Trophoblast cell (in vitro differentiated cells and primary cell): Measurements from ENCODE around the gene TPSAB1.
"Not testable (repeated sequence)": the region's sequence is repeated elsewhere in the genome, so short reads cannot be mapped to it uniquely, and the experiment has no call there.

Experiments
- DNase-seq, 2 donors: peaks; one replicate each; pipeline ENCODE4 v3.0.0-alpha.2; 2016
- H2AFZ ChIP-seq: 2 replicates; pipeline ENCODE4 v1.6.1; 2013; ENCODE audit warnings: low read length, moderate library complexity, mild to moderate bottlenecking; ENCODE audit not compliant: insufficient read depth, poor library complexity
- H2AK5ac ChIP-seq: 2 replicates; pipeline ENCODE4 v1.6.1; 2013; ENCODE audit warnings: mild to moderate bottlenecking, low read length
- H2BK120ac ChIP-seq: 2 replicates; pipeline ENCODE4 v1.6.1; 2013; ENCODE audit warnings: low read length, mild to moderate bottlenecking, moderate library complexity; ENCODE audit not compliant: insufficient read depth, poor library complexity
- H2BK12ac ChIP-seq: 2 replicates; pipeline ENCODE4 v1.6.1; 2013; ENCODE audit warnings: mild to moderate bottlenecking, low read length, moderate library complexity
- H2BK5ac ChIP-seq: 2 replicates; pipeline ENCODE4 v1.6.1; 2013; ENCODE audit warnings: low read length, low read depth, moderate library complexity, mild to moderate bottlenecking; ENCODE audit not compliant: poor library complexity
- H3K14ac ChIP-seq: 2 replicates; pipeline ENCODE4 v1.6.1; 2013; ENCODE audit warnings: mild to moderate bottlenecking, low read length
- H3K18ac ChIP-seq: 2 replicates; pipeline ENCODE4 v1.6.1; 2013; ENCODE audit warnings: mild to moderate bottlenecking, low read length
- H3K23ac ChIP-seq: 2 replicates; pipeline ENCODE4 v1.6.1; 2013; ENCODE audit warnings: low read length
- H3K27ac ChIP-seq: 2 replicates; pipeline ENCODE4 v1.5.1; 2013; ENCODE audit warnings: low read depth, mild to moderate bottlenecking, inconsistent platforms, low read length, moderate library complexity
- H3K27me3 ChIP-seq: 2 replicates; pipeline ENCODE4 v1.6.1; 2013; ENCODE audit warnings: inconsistent platforms, mild to moderate bottlenecking, low read length, moderate library complexity; ENCODE audit not compliant: insufficient read depth
- H3K36me3 ChIP-seq, 2 experiments: 1 replicate in 1 of 2; 2 replicates in 1 of 2; pipeline ENCODE4 v1.6.1; 2013; ENCODE audit warnings: low read length in 2 of 2, mild to moderate bottlenecking in 2 of 2, moderate library complexity in 1 of 2; ENCODE audit not compliant: insufficient read depth in 2 of 2, control insufficient read depth in 1 of 2
- H3K4ac ChIP-seq: 2 replicates; pipeline ENCODE4 v1.6.1; 2013; ENCODE audit warnings: low read depth, mild to moderate bottlenecking, low read length, moderate library complexity
- H3K4me1 ChIP-seq, 2 experiments: 1 replicate in 1 of 2; 2 replicates in 1 of 2; pipeline ENCODE4 v1.6.1; 2013; ENCODE audit warnings: low read length in 2 of 2, mild to moderate bottlenecking in 2 of 2, moderate library complexity in 1 of 2; ENCODE audit not compliant: insufficient read depth in 2 of 2, control insufficient read depth in 1 of 2
- H3K4me2 ChIP-seq: 2 replicates; pipeline ENCODE4 v1.6.1; 2013; ENCODE audit warnings: inconsistent platforms, mild to moderate bottlenecking, low read length, moderate library complexity
- H3K4me3 ChIP-seq: 2 replicates; pipeline ENCODE4 v1.5.1; 2013; ENCODE audit warnings: mild to moderate bottlenecking, low read depth, low read length, inconsistent platforms
- H3K79me1 ChIP-seq: one replicate; pipeline ENCODE4 v1.6.1; 2013; ENCODE audit warnings: low read length
- H3K79me2 ChIP-seq: 2 replicates; pipeline ENCODE4 v1.6.1; 2013; ENCODE audit warnings: low read length, mild to moderate bottlenecking; ENCODE audit not compliant: control insufficient read depth, insufficient read depth, poor library complexity
- H3K9ac ChIP-seq: 2 replicates; pipeline ENCODE4 v1.6.1; 2013; ENCODE audit warnings: mild to moderate bottlenecking, low read length
- H3K9me3 ChIP-seq: 2 replicates; pipeline ENCODE4 v1.6.1; 2013; ENCODE audit warnings: low read depth, mild to moderate bottlenecking, control low read depth, inconsistent platforms, low read length; ENCODE audit not compliant: insufficient read depth
- H4K12ac ChIP-seq: 2 replicates; pipeline ENCODE4 v1.6.1; 2013; ENCODE audit warnings: low read depth, mild to moderate bottlenecking, low read length, moderate library complexity
- H4K8ac ChIP-seq: 2 replicates; pipeline ENCODE4 v1.6.1; 2013; ENCODE audit warnings: low read depth, mild to moderate bottlenecking, low read length, moderate library complexity
- H4K91ac ChIP-seq: one replicate; pipeline ENCODE4 v1.6.1; 2013; ENCODE audit warnings: low read depth, mild to moderate bottlenecking, low read length, moderate library complexity
- WGBS: extraction: QIAGEN DNeasy Blood & Tissue Kit; methylation state at CpG from one replicate; pipeline ENCODE4 v1.1.7; 2013; ENCODE audit warnings: missing lambda C conversion rate; ENCODE audit not compliant: insufficient read length, insufficient coverage; ENCODE audit errors: extremely low coverage; 5-methylcytosine and 5-hydroxymethylcytosine counted together

The TPSAB1 gene

GRCh38 chr16:1223355-1224214, 16.9 kb upstream of the TPSAB1 start:
- no peak overlapping the region for H2BK5ac ChIP-seq
- no peak overlapping the region for H3K4me3 ChIP-seq
- H3K4me1 ChIP-seq = no peaks in the 10 kb centered on the region
- no peak overlapping the region for H4K91ac ChIP-seq
- no peak for DNase-seq
- H3K23ac ChIP-seq = no peak overlapping the region
- no CpG with 5 or more reads among the region's 38 CpGs for WGBS
- no peak overlapping the region for H3K4me2 ChIP-seq
- peaks cover 2% of the 10 kb centered on the region for H3K9me3 ChIP-seq
- no peak overlapping the region for H2AK5ac ChIP-seq
- no peak overlapping the region for H4K12ac ChIP-seq
- no peak overlapping the region for H3K14ac ChIP-seq
- no peaks in the 10 kb centered on the region for H3K79me1 ChIP-seq
- H2BK120ac ChIP-seq = no peak overlapping the region
- H3K4ac ChIP-seq = no peak overlapping the region
- no peak overlapping the region for H4K8ac ChIP-seq
- H3K79me2 ChIP-seq = no peaks in the 10 kb centered on the region
- no peak overlapping the region for H3K27ac ChIP-seq
- H3K9ac ChIP-seq = no peak overlapping the region
- no peak overlapping the region for H3K18ac ChIP-seq
- H2AFZ ChIP-seq = no peak overlapping the region
- no peak overlapping the region for H2BK12ac ChIP-seq
- no peaks in the 10 kb centered on the region for H3K27me3 ChIP-seq
- no peaks in the 10 kb centered on the region for H3K36me3 ChIP-seq

DNA sequence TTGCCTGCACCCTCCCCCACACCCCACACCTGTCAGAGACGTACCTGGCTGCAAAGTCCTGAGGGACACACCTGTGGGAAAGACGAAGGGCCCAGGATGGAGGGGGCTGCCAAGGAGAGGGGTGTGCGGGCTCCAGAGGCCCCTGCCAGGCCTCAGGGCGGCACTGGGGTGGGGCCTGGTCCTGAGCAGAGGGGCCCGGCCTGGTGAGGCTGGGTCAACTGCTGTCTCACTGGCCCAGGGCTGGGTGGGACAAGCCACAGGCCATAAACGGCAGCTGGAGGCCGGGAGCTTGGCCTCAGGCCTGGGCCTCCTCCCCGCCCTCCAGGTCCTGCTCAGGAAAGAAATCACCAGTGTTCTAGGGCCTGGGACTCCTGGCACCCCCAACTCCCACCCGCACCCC, 15.9 kb upstream of the TPSAB1 start:
- Histone ChIP-seq H3K79me1 (no peaks in the 10 kb centered on the region), H3K9me3 (peaks cover 2% of the 10 kb centered on the region), H3K18ac (no peak overlapping the region), H3K9ac (no peak overlapping the region), H4K12ac (no peak overlapping the region), H3K4me1 (no peaks in the 10 kb centered on the region), H2AFZ (no peak overlapping the region), H2BK12ac (no peak overlapping the region), H3K4ac (no peak overlapping the region), H3K79me2 (no peaks in the 10 kb centered on the region), H2BK120ac (no peak overlapping the region), H3K36me3 (no peaks in the 10 kb centered on the region), H4K8ac (no peak overlapping the region), H3K27me3 (no peaks in the 10 kb centered on the region), H3K27ac (no peak overlapping the region), H3K4me3 (no peak overlapping the region), H3K14ac (no peak overlapping the region), H3K4me2 (no peak overlapping the region), H4K91ac (no peak overlapping the region), H3K23ac (no peak overlapping the region), H2AK5ac (no peak overlapping the region), H2BK5ac (no peak overlapping the region)
- no peak for DNase-seq
- no CpG with 5 or more reads among the region's 9 CpGs for WGBS

DNA sequence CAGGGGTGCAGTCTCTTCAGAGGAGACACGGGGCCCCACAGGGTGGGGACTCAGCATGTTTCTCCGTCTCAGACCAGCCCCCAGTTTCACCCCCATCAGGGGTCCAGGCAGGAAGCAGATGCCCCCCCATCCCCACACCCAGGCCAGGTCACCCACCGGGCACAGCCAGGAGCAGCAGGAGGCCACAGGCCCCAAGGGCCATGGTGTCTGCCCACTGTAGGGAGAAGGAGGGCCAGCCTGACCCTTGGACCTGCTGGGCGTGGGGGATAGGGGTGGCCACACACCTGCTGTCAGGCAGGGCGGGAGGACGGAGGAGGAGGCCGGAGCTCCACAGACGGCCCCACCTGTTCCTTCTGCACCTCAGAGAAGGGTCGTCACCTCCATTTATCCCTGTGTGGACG, 15.5 kb upstream of the TPSAB1 start, which contains the start of gene TPSG1:
Gene TPSG1, minus strand, starts transcription at position 218 of the 401 bp plus-strand sequence. Its CDS starts 16 bp downstream, at position 202.
- Histone ChIP-seq H2AK5ac (no peak within 1 kb of the TSS), H3K36me3 (no peaks in the 10 kb centered on the region), H3K27ac (no peak within 1 kb of the TSS), H3K27me3 (no peaks in the 10 kb centered on the region), H2AFZ (no peak within 1 kb of the TSS), H2BK120ac (no peak within 1 kb of the TSS), H3K4me1 (no peaks in the 10 kb centered on the region), H3K79me2 (no peaks in the 10 kb centered on the region), H3K4me2 (no peak within 1 kb of the TSS), H3K4me3 (no peak within 1 kb of the TSS), H3K9ac (no peak within 1 kb of the TSS), H2BK12ac (no peak within 1 kb of the TSS), H3K79me1 (no peaks in the 10 kb centered on the region), H3K4ac (no peak within 1 kb of the TSS), H3K14ac (no peak within 1 kb of the TSS), H4K12ac (no peak within 1 kb of the TSS), H3K9me3 (peaks cover 2% of the 10 kb centered on the region), H4K8ac (no peak within 1 kb of the TSS), H3K18ac (no peak within 1 kb of the TSS), H4K91ac (no peak within 1 kb of the TSS), H2BK5ac (no peak within 1 kb of the TSS), H3K23ac (no peak within 1 kb of the TSS)
- no CpG with 5 or more reads among the region's 10 CpGs for WGBS
- DNase-seq = no peak

DNA sequence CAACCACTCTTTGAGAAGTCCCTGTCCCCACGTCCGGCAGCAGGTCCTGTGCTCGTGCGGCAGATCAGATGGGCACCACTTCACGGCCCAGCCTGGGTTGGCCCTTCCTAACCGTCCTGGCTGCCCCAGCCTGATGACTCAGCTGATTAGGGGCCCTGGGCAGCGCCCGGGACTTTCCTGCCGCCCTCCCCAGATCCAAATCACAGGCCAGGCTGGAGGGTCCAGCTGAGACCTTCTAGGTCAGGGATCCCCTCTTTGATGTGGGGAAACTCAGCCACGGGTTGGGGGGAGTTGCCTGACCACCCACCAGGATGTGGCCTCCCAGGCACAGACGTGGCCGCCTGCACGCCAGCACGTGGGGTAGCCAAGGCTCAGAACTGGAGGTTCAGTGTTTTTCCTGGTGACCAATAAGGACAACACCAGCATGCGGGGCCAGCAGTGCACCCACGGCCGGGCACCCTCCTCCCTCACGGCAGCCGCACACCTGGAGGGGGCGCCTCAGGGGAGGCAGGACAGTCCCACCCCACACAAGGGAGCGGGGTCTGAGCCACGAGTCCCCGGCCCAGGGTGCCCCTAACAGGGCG, 14.7 kb upstream of the TPSAB1 start:
- H3K18ac ChIP-seq, H3K79me1 ChIP-seq, H2BK12ac ChIP-seq, H4K91ac ChIP-seq, H3K4me2 ChIP-seq, H3K4ac ChIP-seq, H3K14ac ChIP-seq, H4K12ac ChIP-seq, H3K9ac ChIP-seq, H3K27ac ChIP-seq, H3K23ac ChIP-seq, H2BK5ac ChIP-seq, H3K27me3 ChIP-seq, H3K4me3 ChIP-seq, H3K9me3 ChIP-seq, H2AFZ ChIP-seq, DNase-seq, H3K36me3 ChIP-seq, H4K8ac ChIP-seq, H2AK5ac ChIP-seq, H3K4me1 ChIP-seq, H3K79me2 ChIP-seq, H2BK120ac ChIP-seq: not testable (repeated sequence)
- no CpG with 5 or more reads among the region's 24 CpGs for WGBS
